T-helper 1 cell treated with Interleukin-12 subunit alpha and Interleukin-12 subunit beta and Interleukin-4 antibody, amounts not matched to agents 30 ng/mL and 1 ng/mL, for 36 hours (primary cell): Measurements from ENCODE around the gene PA2G4. TPM values are rescaled to one million over a fixed set of nuclear protein-coding genes. Genes with fewer than 3 reads are reported as not detected.

Source experiments
- intact Hi-C: fragments of 100-400 bp; cut with micrococcal nuclease; formaldehyde crosslinking; loops from one replicate; pipeline ENCODE4 v1.15.1; 2024
- total RNA-seq: library from RNA; stranded (reverse); gene quantifications from 2 replicates; pipeline ENCODE4 v1.2.3, GENCODE V29; 2022

The PA2G4 gene
- total RNA-seq, 1 donor from 2014 or later: 254 TPM

DNA sequence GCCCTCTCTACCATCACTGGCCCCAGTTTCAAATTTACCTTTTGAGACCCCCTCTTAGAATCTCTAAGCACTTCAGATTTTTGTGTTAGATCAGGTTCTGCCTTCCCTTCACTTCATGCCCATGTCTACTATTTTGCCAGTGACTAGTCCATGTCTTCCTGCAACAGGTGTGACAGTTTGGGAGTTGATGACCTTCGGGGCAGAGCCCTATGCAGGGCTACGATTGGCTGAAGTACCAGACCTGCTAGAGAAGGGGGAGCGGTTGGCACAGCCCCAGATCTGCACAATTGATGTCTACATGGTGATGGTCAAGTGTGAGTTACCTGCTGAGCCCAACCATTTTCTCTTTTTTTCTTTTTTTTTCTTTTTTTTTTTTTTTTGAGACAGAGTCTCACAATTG is 5.8 kb upstream of the PA2G4 start:
- intact Hi-C loops: no loop called here

DNA sequence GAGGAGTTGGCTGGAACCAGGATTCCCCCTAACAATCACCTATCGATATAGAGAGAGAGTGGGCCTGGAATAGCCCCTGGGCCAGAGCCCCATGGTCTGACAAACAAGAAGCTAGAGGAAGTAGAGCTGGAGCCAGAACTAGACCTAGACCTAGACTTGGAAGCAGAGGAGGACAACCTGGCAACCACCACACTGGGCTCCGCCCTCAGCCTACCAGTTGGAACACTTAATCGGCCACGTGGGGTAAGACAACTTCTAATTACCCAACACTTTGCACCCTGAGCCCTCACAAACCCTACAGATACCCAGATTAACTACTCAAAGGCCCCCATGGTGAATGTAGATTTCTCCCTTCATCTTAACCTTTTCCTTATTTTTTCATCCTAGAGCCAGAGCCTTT is 4.6 kb upstream of the PA2G4 start:
- intact Hi-C loops: loop anchor here (5.0 to 10.0 kb wide), 2 partner anchors 1425 to 1748 kb away; partner anchors contain the start of genes CTDSP2, DDIT3 and MBD6

DNA sequence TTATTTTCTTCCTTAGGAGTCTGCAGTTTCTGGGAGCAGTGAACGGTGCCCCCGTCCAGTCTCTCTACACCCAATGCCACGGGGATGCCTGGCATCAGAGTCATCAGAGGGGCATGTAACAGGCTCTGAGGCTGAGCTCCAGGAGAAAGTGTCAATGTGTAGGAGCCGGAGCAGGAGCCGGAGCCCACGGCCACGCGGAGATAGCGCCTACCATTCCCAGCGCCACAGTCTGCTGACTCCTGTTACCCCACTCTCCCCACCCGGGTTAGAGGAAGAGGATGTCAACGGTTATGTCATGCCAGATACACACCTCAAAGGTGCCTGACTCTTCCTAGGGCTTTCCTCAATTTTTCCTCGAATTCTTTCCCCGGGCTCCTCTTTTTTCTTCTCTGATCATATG is 3.3 kb upstream of the PA2G4 start:
- intact Hi-C loops: loop anchor here (5.0 to 10.0 kb wide), 2 partner anchors 1424 to 1746 kb away; partner anchors contain the start of genes CTDSP2, DDIT3 and MBD6

DNA sequence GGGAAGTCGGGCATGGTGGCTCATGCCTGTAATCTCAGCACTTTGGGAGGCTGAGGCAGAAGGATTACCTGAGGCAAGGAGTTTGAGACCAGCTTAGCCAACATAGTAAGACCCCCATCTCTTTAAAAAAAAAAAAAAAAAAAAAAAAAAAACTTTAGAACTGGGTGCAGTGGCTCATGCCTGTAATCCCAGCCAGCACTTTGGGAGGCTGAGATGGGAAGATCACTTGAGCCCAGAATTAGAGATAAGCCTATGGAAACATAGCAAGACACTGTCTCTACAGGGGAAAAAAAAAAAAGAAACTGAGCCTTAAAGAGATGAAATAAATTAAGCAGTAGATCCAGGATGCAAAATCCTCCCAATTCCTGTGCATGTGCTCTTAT is 1.7 kb upstream of the PA2G4 start:
- intact Hi-C loops: loop anchor here (1.0 to 10.0 kb wide), 4 partner anchors 17 to 1745 kb away; partner anchors contain the start of genes CTDSP2, DDIT3 and MBD6

DNA sequence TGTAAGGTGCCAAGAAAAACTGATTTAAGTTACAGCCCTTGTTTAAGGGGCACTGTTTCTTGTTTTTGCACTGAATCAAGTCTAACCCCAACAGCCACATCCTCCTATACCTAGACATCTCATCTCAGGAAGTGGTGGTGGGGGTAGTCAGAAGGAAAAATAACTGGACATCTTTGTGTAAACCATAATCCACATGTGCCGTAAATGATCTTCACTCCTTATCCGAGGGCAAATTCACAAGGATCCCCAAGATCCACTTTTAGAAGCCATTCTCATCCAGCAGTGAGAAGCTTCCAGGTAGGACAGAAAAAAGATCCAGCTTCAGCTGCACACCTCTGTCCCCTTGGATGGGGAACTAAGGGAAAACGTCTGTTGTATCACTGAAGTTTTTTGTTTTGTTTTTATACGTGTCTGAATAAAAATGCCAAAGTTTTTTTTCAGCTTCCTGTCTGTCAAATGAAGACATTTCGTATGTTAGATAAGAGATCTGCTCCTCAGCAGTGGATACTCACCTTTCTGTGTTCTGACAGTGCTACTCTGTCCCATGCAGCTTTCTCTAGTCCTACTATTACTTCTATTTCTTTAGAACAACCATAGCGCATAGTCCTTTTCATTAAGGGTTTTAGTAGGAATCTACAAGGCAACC is 1.2 kb upstream of the PA2G4 start:
- intact Hi-C loops: loop anchor here (1.0 to 10.0 kb wide), 4 partner anchors 18 to 1744 kb away; partner anchors contain the start of genes CTDSP2, DDIT3 and MBD6

DNA sequence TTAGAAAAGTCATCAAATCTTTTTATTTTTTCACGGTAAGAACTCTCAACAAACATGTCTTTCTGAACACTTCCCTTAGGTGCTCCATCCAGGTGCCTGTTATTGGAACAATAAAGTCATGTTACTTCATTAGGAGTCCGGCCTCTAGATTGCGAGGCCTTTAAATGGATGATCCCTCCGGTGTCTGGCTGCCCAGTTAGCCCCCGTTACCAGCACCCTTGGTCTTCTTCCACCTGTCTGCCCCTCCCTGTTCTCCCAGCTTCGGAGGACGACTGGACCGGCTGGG is 593 bp upstream of the PA2G4 start:
- intact Hi-C loops: loop anchor here (1.0 to 10.0 kb wide), 23 partner anchors 13 to 1744 kb away; partner anchors contain the start of genes CS, CTDSP2, DDIT3 and DNAJC14

DNA sequence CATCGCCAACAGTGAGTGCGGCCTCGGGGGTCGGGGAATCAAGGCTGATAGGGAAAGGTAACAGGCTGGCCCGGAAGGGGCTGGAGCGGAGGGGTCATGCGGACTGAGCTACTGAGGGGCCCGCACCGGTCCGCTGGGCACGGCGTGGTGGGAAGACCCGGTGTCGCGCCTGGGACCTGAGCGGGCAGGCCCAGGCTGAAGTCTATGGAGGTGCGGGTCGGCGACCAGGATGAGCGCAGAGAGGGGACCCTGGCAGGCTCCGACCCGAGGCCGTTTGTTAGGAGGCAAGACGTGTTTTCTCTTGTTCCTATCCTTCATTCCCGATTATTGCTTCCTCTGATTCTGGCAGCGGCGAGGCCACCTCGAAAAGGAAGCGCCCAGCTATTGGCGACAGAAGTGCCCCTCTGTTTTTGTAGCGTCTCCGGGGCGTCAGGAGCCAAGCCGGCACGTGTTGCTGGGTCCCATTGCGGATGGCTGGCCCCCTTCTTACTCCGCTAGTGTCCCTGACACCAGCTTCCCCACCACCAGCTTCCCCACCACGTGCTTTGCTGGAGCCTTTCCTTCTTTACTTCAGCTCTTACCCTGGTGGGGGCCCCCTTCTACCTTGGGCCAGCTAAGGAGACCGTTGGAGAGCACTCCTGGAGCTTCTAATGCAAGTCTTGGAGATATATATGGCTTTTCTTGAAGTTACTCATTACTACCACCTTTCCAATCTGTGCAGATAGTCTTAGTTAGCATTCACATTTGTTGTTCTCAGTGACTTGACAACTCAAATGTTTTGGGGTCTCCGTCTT is 653 bp downstream of the PA2G4 start:
- intact Hi-C loops: loop anchor here (1.0 to 10.0 kb wide), 21 partner anchors 11 to 1742 kb away; partner anchors contain the start of genes CS, CTDSP2, DDIT3 and DNAJC14

DNA sequence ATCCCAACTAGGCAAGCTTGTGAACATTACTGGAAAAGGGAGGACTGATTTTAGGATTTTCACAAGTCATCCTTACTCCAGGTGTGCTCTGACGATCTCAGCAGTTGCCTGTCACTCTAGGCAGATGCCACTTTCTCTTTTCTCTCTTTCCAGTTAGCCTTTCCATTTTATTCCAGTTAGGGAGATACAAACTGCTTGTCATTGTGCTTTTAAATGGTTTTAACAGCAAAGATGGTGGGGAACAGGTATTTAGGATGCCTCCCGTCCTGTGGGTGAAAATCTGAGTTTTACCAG is 1.2 kb downstream of the PA2G4 start:
- intact Hi-C loops: loop anchor here (2.0 to 10.0 kb wide), 2 partner anchors 367 to 1419 kb away; partner anchors contain the start of genes DDIT3 and MBD6

DNA sequence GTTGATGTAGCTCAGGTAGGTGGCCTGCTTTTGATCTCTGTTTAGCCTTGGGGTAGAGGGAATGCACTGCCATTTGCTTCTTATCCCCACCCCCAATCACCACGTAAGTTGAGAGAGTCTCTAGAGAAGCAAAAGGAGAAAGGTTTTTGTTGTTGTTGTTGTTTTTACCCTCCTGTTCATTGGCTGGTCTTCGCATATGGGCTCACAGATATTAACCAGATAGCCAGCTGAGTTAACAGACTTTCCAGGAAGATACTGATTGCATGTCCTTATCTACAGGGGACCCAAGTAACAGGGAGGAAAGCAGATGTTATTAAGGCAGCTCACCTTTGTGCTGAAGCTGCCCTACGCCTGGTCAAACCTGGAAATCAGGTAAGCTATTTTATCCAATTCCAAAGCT is 2.9 kb downstream of the PA2G4 start:
- intact Hi-C loops: loop anchor here (10.0 kb wide), 1 partner anchor 1418 kb away; the partner anchor contains the start of genes DDIT3 and MBD6

DNA sequence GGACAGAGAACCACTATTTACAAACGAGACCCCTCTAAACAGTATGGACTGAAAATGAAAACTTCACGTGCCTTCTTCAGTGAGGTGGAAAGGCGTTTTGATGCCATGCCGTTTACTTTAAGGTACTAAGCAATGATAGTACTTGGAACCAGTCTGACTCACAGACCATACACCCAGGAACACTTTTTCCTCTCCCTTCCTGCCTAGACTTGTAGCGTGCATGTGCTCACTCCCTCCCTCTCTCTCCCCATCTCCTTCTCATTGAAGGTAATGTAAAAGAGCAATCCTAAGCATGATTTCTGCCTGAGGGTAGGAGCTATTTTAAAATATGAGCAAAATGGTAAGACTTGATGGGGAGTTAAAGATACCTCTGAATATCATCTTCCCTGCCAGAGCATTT is 6.2 kb downstream of the PA2G4 start:
- intact Hi-C loops: no loop called here

DNA sequence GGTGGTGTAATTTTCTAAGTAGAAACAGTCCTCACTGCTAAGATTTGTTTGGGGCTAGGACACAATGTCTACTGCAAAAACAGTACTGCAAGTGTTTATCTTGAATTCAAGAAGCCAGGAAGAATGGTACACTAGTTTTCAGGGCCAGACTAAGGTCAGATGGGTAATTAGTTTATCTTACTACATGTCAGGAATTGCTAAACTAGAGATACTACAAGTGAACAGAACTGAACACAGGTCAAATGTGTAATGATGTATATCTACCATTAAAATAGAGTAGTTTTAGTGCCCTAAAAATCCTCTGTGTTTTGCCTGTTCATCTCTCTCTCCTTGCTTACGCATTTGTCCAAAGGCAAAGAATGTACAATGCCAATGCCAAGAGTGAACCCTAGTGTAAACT is 9.7 kb downstream of the PA2G4 start:
- intact Hi-C loops: no loop called here

DNA sequence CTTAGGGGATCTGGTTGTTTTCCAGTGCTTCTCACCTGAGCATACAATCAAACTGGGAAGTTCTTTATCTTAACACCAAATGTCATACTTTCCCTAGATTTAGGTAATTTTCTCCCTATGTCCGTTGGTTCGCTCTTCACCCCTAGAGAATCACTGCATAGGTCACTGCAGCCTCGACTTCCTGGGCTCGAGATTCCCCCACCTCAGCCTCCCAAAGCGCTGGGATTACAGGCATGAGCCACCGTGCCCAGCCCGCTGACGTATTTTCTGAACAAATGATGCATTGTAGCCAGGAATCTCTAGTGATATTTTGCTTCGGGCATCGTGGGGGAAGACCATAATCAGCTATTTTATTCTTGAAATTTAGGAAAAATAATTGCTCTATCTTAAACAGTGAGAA is 11.0 kb downstream of the PA2G4 start:
- intact Hi-C loops: loop anchor here (5.0 kb wide), 3 partner anchors 972 to 1833 kb away; partner anchors contain the start of genes CBX5, HNRNPA1 and NAB2

DNA sequence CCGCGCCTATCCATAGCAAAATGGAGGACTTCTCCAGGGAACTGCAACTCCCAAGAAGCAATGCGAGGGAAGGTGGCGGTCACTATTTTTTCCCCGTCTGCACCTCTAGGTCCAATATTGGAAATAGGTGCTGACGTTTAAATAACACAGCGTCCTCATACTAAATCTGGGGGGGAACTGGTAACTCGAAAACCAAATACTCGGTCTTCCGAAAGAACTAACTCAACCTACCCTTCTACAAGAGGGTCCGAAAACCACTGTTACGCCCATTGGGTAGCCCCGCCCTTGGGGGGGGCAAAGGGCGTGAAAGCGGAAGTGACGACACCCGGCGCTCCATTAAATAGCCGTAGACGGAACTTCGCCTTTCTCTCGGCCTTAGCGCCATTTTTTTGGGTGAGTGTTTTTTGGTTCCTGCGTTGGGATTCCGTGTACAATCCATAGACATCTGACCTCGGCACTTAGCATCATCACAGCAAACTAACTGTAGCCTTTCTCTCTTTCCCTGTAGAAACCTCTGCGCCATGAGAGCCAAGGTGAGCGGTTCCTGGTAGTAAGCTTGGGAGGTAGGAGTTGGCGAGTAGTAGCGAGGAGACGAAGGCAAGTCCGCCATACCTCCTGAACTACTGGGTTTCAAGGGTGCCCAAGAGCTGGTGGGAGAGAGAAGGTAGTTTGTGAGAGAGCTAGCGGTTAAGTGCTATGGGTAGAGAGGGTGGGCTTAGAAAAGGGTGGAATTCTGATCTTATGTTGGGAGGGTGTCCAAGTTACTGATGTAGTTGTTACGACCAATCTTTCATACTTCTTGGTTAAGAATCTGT is 12.1 kb downstream of the PA2G4 start, which contains the start of gene RPL41:
RPL41 (plus strand) TSS at position 367 of the 815 bp plus-strand sequence.
- intact Hi-C loops: loop anchor here (1.0 to 5.0 kb wide), 7 partner anchors 12 to 1834 kb away; partner anchors contain the start of genes CBX5, HNRNPA1, NAB2 and PA2G4

DNA sequence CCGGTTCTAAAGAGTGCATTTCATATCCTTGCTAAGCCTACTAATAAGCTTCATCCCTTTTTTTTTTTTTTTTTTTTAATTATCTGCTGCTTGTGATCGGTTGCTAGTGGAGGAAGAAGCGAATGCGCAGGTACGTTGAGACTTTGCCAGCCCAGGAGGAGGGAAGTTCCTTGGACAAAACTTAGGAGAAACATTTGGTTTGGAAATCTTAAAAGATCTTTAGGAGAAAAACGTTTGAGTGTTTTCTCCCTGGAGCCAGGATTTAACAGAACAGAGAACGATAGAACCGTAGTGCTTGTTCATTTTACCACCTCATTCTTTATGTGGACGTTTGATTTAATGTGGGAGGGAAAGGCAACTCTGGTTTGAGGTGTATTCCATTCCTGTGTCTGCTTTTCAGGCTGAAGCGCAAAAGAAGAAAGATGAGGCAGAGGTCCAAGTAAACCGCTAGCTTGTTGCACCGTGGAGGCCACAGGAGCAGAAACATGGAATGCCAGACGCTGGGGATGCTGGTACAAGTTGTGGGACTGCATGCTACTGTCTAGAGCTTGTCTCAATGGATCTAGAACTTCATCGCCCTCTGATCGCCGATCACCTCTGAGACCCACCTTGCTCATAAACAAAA is 12.8 kb downstream of the PA2G4 start:
- intact Hi-C loops: loop anchor here (5.0 kb wide), 3 partner anchors 970 to 1835 kb away; partner anchors contain the start of genes CBX5, HNRNPA1 and NAB2

DNA sequence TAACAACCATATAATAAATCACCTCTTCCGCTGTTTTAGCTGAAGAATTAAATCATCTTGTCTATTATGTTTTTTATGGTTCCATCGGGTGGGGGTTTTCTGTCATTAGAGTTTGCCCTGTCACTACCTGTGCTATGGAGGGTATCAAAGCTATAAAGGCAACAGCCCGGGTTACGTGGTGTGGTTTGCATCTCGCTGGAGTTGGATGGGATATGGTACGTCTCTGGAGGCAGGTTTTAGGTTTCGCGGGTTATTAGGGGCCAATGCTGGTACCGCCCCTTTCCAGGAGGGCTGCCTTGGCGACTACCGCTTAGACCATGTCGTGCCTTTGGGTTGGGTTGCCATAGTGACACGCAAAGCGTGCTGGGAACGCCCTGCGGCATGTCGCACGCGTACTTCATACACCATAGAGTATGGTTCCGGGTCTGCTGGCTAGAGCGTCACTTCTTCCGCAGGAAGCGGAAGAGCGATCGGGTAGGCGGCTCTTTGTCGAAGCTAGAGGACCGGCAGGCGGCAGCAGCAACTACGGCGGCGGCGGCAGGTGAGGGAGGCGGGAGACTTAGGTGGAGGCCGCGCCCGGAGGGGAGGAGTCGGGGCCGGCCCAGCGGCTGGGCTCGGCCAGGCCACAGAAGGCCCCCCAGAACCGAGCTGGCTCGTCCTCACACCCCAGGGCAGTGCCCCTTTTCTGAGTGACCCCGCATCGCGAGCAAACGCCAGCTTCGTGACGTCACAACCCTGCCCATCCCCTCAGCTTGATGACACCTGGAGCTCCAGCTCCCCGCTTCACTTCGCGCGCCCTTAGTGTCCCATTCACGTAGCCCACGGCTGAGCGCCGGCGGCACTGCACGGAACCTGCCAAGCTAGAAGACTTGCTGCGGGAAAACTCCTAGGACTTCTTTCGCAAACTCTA is 13.7 kb downstream of the PA2G4 start, which contains the start of gene ZC3H10:
ZC3H10 (plus strand) TSS at position 489 of the 910 bp plus-strand sequence. CDS start 2,297 bp downstream, outside the sequence.
- intact Hi-C loops: loop anchor here (1.0 to 5.0 kb wide), 25 partner anchors 8 to 1836 kb away; partner anchors contain the start of genes CBX5, CDK4, COQ10A and CS

DNA sequence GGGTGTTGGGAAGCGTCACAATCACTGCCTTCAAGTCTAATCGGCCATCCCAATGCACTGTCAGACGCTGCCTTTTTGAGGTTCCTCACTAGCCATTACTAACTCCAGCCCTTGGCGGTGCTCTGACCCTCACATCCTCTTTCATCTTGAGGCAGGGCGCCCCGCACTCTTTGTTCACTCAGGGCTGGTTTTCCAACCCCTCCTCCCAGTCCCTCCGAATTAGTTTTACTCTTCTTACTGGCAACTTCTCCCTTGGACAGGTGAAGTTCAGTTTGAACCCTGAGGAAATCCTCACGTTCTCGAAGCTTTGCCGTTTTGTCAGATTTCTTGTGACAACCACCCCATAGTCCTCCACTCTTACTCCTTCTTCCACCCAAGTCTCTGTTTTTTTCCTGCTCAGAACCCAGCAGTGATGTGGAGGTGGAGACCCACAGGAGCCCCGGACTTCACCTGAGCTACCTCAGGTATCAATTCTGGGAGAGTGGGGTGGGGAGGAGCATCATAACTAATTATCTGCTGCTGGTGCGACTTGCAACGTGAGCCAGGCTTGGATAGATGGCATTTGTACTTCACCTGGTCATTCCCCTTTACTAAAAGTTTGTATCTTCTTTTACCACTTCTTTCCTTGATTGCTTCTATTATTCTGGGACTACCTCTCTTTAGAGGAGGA is 14.5 kb downstream of the PA2G4 start:
- intact Hi-C loops: loop anchor here (1.0 to 5.0 kb wide), 28 partner anchors 7 to 1837 kb away; partner anchors contain the start of genes ANKRD52, CBX5, CDK4 and COQ10A

DNA sequence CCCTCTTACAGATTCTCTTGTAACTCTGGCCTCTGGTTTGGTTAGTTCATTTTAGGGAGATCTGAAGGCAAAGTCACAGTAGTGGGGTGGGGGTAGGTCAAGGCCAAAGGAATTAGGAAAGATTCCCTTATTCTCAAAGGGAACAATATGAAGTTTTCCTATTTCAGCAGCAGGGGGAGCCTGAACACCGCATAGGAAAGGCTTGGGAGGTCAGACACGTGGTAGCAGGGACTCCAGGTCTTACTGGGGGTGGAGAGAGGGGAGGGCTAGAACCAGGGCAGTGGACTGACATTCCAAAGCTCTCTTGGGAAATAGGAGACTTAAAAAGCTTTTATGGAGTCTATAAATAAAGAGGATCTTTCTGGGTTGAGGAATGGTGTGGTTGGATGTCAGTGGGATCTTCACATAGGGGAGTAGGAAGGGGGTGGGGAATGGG is 15.0 kb downstream of the PA2G4 start:
- intact Hi-C loops: loop anchor here (1.0 to 5.0 kb wide), 11 partner anchors 71 to 1837 kb away; partner anchors contain the start of genes ANKRD52, CBX5, CDK4 and HNRNPA1

DNA sequence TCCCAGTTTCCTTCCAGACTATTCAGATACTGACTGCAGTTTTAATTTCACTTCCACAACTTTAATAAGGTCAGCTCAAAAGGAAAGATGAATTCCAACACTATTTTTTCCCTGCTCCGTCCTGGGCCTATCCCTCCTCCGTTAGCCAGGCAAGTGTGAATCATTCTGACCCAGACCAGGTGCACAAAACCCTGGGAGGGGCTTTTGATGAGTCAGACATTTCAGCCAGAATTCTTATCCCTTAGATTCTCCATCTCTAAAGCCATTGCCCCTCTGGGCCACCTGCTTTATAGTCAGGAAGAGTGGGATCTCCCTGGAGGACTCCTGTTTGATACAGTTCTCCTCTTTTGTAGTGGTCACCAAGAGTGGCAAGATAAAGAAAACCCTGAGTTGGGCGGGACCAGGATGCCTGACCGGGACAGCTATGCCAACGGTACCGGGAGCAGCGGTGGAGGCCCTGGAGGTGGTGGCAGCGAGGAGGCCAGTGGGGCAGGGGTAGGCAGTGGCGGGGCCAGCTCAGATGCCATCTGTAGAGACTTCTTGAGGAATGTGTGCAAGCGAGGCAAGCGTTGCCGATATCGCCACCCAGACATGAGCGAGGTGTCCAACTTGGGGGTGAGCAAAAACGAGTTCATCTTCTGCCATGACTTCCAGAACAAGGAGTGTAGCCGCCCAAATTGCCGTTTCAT is 15.9 kb downstream of the PA2G4 start:
- intact Hi-C loops: no loop called here
